Naive thymus-derived CD8-positive, alpha-beta T cell (primary cell): ENCODE measurements around the gene TIAM1. TPM values are rescaled to one million over a fixed set of nuclear protein-coding genes. Genes with fewer than 3 reads are reported as not detected.

Source experiments
- ATAC-seq, 2 donors: fragments of 150-1000 bp; cut with Tn5 transposase in 1 of 2; sonication (Bioruptor Pico), chemical (Tn5 transposase) in 1 of 2; 1 replicate in 1 of 2; 2 replicates in 1 of 2; pipeline ENCODE4 v1.10.0; 2021; ENCODE audit warnings: mild to moderate bottlenecking in 2 of 2, moderate library complexity in 2 of 2
- POLR2A ChIA-PET: fragments of 350-600 bp; sonication (Branson Sonifier 250); formaldehyde crosslinking; loops from one replicate; lab custom pipeline; 2021; ENCODE audit warnings: antibody characterized with exemption; lab: Charles Lee
- DNase-seq, 10 donors: peaks; one replicate each; pipeline versions ENCODE4 v3.0.0 to v3.0.0-alpha.2; 2020 to 2022
- H3K27ac Mint-ChIP-seq, 10 donors: one replicate each; pipeline ENCODE4 v1.8.0; 2020 to 2022; ENCODE audit warnings: mild to moderate bottlenecking in 10 of 10, mixed read lengths in 10 of 10, moderate library complexity in 4 of 10, inconsistent platforms in 1 of 10
- H3K27me3 Mint-ChIP-seq, 5 donors: one replicate each; pipeline ENCODE4 v1.8.0; 2021 to 2022; ENCODE audit warnings: mixed read lengths in 5 of 5
- H3K36me3 Mint-ChIP-seq, 3 donors: one replicate each; pipeline ENCODE4 v1.8.0; 2020 to 2022; ENCODE audit warnings: mixed read lengths in 3 of 3, mild to moderate bottlenecking in 2 of 3, inconsistent platforms in 1 of 3
- H3K4me1 Mint-ChIP-seq, 4 donors: one replicate each; pipeline ENCODE4 v1.8.0; 2021 to 2022; ENCODE audit warnings: mixed read lengths in 4 of 4
- H3K4me3 Mint-ChIP-seq, 10 donors: one replicate each; pipeline ENCODE4 v1.8.0; 2020 to 2022; ENCODE audit warnings: mild to moderate bottlenecking in 10 of 10, mixed read lengths in 10 of 10, moderate library complexity in 6 of 10, inconsistent platforms in 1 of 10
- H3K9me3 Mint-ChIP-seq, 9 donors: one replicate each; pipeline ENCODE4 v1.8.0; 2020 to 2022; ENCODE audit warnings: mixed read lengths in 9 of 9, mild to moderate bottlenecking in 3 of 9, inconsistent platforms in 1 of 9, moderate library complexity in 1 of 9
- polyA plus RNA-seq, 3 donors: library from polyadenylated mRNA; unstranded; fragments of 300-500 nt; fragmentation: Illumina TruSeq; gene quantifications; one replicate each; pipeline ENCODE4 v1.2.3, GENCODE V29; 2021
- total RNA-seq, 8 experiments: library from RNA in 2 of 8; stranded (reverse) in 2 of 8; gene quantifications; one replicate each; pipeline ENCODE4 v1.2.3 and lab custom pipeline; 2021 to 2026

The TIAM1 gene
- total and polyA plus RNA-seq, 5 experiments from 2014 or later, result 2.7 to 9.8 (median 4.0) TPM

GRCh38 chr21:31205412-31205811 lies 138.6 kb downstream of the TIAM1 start:
- no peak for DNase-seq
- Mint-ChIP-seq H3K36me3 (peaks cover 0 to 7% (median 0%) of the 10 kb centered on the region in 3 donors), H3K4me1 (peaks cover 0 to 11% (median 0%) of the 10 kb centered on the region in 4 donors), H3K27me3 (no peaks in the 10 kb centered on the region), H3K4me3 (no peak overlapping the region), H3K9me3 (no peaks in the 10 kb centered on the region), H3K27ac (peak overlapping the region in 1 of 10 donors; percentile 31)
- POLR2A ChIA-PET, result no interaction called here
- ATAC-seq, result no peak

- Mint-ChIP-seq H3K4me1 (peaks cover 0 to 11% (median 0%) of the 10 kb centered on the region in 4 donors), H3K36me3 (peaks cover 0 to 7% (median 0%) of the 10 kb centered on the region in 3 donors), H3K9me3 (no peaks in the 10 kb centered on the region), H3K27me3 (no peaks in the 10 kb centered on the region), H3K27ac (no peak overlapping the region), H3K4me3 (no peak overlapping the region)
- DNase-seq (no peak), ATAC-seq (no peak)
- POLR2A ChIA-PET, result no interaction called here
These were observed 139.3 kb downstream of the TIAM1 start for GRCh38 chr21:31204801-31205200.

DNA sequence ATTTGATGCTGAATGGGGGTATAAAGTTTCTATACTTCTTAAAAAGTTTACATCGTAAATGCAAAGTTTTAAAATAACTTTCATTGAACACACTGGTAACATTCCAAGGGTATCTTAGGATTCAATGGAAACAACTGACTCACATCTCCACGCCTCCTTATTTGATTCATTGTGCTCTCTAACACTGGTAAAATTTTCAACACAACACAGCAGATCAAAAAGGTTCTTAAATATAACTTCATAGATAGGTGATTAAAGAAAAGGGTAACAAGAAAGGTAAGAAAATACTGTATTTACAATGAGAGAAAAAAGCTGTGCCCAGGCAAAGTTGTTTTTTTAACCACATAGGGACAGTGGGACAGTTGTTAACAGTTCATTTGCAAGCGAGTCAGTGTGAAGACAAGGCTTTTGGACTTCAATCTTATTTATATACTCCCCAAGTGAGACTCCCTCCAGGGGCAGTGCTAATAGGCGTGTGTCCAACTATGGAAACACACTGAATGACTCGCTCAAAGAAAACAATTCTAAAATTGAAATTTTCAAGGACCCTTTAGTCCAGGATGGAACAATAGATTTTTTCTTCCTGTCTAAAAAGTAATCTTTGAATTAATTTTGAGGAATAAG lies 140.5 kb downstream of the TIAM1 start:
- Mint-ChIP-seq H3K36me3 (peaks cover 0 to under 1% (median 0%) of the 10 kb centered on the region in 3 donors), H3K4me3 (no peak overlapping the region), H3K9me3 (no peaks in the 10 kb centered on the region), H3K27ac (no peak overlapping the region), H3K4me1 (peaks cover 0 to 19% (median 4%) of the 10 kb centered on the region in 4 donors), H3K27me3 (no peaks in the 10 kb centered on the region)
- no peak for DNase-seq
- no peak for ATAC-seq
- POLR2A ChIA-PET, result no interaction called here

- H3K36me3 Mint-ChIP-seq, result no peaks in the 10 kb centered on the region
- DNase-seq, result no peak
- ATAC-seq, result no peak
- H3K4me3 Mint-ChIP-seq, result no peak overlapping the region
- no peak overlapping the region for H3K27ac Mint-ChIP-seq
- peaks cover 3 to 25% (median 10%) of the 10 kb centered on the region in 4 donors for H3K4me1 Mint-ChIP-seq
- POLR2A ChIA-PET, result no interaction called here
- H3K9me3 Mint-ChIP-seq, result no peaks in the 10 kb centered on the region
- no peaks in the 10 kb centered on the region for H3K27me3 Mint-ChIP-seq
These were observed 142.5 kb downstream of the TIAM1 start for GRCh38 chr21:31201548-31201947.

- Mint-ChIP-seq H3K4me1 (peaks cover 3 to 25% (median 10%) of the 10 kb centered on the region in 4 donors), H3K9me3 (no peaks in the 10 kb centered on the region), H3K27me3 (no peaks in the 10 kb centered on the region)
These were observed 142.9 kb downstream of the TIAM1 start for GRCh38 chr21:31201144-31201543.

GRCh38 chr21:31198575-31198974 lies 145.5 kb downstream of the TIAM1 start:
- H3K36me3 Mint-ChIP-seq, result no peaks in the 10 kb centered on the region
- H3K27ac Mint-ChIP-seq, result no peak overlapping the region
- H3K4me1 Mint-ChIP-seq, result peaks cover 3 to 33% (median 12%) of the 10 kb centered on the region in 4 donors
- no peaks in the 10 kb centered on the region for H3K9me3 Mint-ChIP-seq
- POLR2A ChIA-PET, result interaction anchor here (0.5 to 1.3 kb wide), 2 partner anchors 360 to 390 kb away, joined by 3 to 4 read pairs; no protein-coding TSS in a partner anchor
- DNase-seq (peak in 4 of 10 donors; percentile 21 to 60 (median 57)), ATAC-seq (peak; percentile 32 to 62)
- no peak overlapping the region for H3K4me3 Mint-ChIP-seq
- H3K27me3 Mint-ChIP-seq, result no peaks in the 10 kb centered on the region

More at GRCh38 chr21:31201144-31201543, 142.9 kb downstream of the TIAM1 start:
- POLR2A ChIA-PET, result no interaction called here
- ATAC-seq (no peak), DNase-seq (no peak)
- no peak overlapping the region for H3K27ac Mint-ChIP-seq
- H3K36me3 Mint-ChIP-seq, result no peaks in the 10 kb centered on the region
- H3K4me3 Mint-ChIP-seq, result no peak overlapping the region

DNA sequence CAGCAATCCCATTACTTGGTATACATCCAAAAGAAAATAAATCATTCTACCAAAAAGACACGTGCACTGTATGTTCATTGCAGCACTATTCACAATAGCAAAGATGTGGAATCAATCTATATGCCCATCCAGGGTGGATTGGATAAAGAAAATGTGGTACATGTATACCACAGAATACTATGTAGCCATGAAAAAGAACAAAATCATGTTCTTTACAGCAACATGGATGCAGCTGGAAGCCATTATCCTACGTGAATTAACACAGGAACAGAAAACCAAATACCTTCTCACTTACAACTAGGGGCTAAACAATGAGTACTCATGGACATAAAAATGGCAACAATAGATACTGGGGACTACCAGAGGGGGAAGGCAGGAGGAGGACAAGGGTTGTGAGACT lies 147.3 kb downstream of the TIAM1 start:
- H3K27ac Mint-ChIP-seq, result no peak overlapping the region
- H3K4me3 Mint-ChIP-seq, result no peak overlapping the region
- POLR2A ChIA-PET, result no interaction called here

GRCh38 chr21:31195334-31196015 lies 148.6 kb downstream of the TIAM1 start:
- DNase-seq, result no peak
- H3K9me3 Mint-ChIP-seq, result no peaks in the 10 kb centered on the region
- H3K36me3 Mint-ChIP-seq, result no peaks in the 10 kb centered on the region
- H3K27ac Mint-ChIP-seq, result peak overlapping the region in 3 of 10 donors; percentile 27 to 64 (median 60)
- POLR2A ChIA-PET, result no interaction called here
- no peak for ATAC-seq
- no peaks in the 10 kb centered on the region for H3K27me3 Mint-ChIP-seq
- peak overlapping the region in 2 of 10 donors; percentile 43 to 56 for H3K4me3 Mint-ChIP-seq
- H3K4me1 Mint-ChIP-seq, result peaks cover 3 to 22% (median 12%) of the 10 kb centered on the region in 4 donors

More for the DNA sequence above, 147.3 kb downstream of the TIAM1 start:
- DNase-seq, result no peak
- H3K36me3 Mint-ChIP-seq, result no peaks in the 10 kb centered on the region
- H3K4me1 Mint-ChIP-seq, result peaks cover 3 to 31% (median 12%) of the 10 kb centered on the region in 4 donors
- no peaks in the 10 kb centered on the region for H3K9me3 Mint-ChIP-seq
- no peaks in the 10 kb centered on the region for H3K27me3 Mint-ChIP-seq
- ATAC-seq, result no peak

DNA sequence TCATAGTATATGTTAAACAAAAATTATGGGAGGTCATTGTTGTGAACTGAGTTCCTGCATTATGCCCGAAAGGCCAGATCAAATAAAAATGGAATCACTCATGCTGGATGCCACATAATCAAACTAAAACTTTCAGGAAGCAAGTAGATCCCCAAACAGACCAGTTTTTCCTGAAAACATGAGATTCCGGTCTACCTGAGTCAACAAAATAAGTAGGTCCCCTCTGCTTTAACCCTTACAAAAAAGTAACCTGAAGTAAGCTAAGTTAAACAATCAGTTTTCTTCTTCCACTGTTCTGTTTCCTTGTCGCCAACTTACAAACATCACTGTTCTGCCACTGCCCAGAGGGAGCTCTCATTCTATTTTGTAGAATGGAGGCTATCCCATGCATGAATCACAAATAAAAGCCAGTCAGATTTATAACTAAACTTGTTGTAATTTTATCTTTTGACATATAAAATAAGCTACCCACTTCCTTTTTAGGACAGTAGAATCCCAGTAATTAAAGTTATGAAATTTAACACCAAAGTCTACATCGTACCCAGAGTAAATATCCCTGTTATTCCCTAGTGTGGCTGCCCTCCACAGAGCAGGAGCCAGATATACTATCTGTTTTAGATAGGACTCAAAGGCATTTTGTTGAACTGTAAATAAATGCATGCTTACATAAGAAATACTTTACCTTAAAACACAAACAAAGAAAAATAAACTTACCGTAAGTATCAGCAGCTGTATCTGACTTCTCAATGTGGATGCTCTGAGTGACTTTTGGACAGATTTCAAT lies 149.4 kb downstream of the TIAM1 start:
- Mint-ChIP-seq H3K27me3 (no peaks in the 10 kb centered on the region), H3K27ac (peak overlapping the region in 2 of 10 donors; percentile 3 to 41), H3K36me3 (no peaks in the 10 kb centered on the region), H3K4me3 (peak overlapping the region in 1 of 10 donors; percentile 56), H3K4me1 (peaks cover 4 to 22% (median 12%) of the 10 kb centered on the region in 4 donors), H3K9me3 (no peaks in the 10 kb centered on the region)
- DNase-seq, result no peak
- no peak for ATAC-seq
- POLR2A ChIA-PET, result no interaction called here

- H3K9me3 Mint-ChIP-seq, result no peaks in the 10 kb centered on the region
- POLR2A ChIA-PET, result interaction anchor here (0.5 kb wide), 1 partner anchor 408 kb away, joined by 3 read pairs; no protein-coding TSS in a partner anchor
- no peaks in the 10 kb centered on the region for H3K27me3 Mint-ChIP-seq
- no peak overlapping the region for H3K4me3 Mint-ChIP-seq
- peaks cover 4 to 16% (median 12%) of the 10 kb centered on the region in 4 donors for H3K4me1 Mint-ChIP-seq
- H3K36me3 Mint-ChIP-seq, result no peaks in the 10 kb centered on the region
- ATAC-seq, result no peak
- peak overlapping the region in 1 of 10 donors; percentile 34 for H3K27ac Mint-ChIP-seq
- no peak for DNase-seq
These were observed 150.3 kb downstream of the TIAM1 start for GRCh38 chr21:31193761-31194160.

DNA sequence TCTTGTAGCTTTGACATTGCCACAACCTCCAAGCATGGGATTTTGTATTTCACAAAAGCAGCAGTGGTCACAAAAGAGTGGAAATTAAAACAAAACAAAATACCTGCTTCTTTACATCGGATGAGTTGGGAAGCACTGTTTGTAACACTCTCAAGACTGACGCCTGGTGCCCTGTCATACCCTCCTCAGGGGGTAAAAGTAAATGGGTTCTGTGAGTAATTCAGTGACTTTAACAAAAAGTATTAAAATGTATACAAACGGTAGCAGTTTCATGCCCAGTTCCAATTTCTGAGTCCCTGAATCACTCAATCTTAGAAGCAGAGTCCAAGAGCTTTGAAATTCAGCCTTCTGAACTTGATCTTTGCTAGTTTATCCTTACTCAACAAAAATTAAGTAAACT lies 152.5 kb downstream of the TIAM1 start:
- no peak overlapping the region for H3K4me3 Mint-ChIP-seq
- H3K4me1 Mint-ChIP-seq, result peaks cover 12 to 26% (median 21%) of the 10 kb centered on the region in 4 donors
- H3K27ac Mint-ChIP-seq, result peak overlapping the region in 1 of 10 donors; percentile 14

GRCh38 chr21:31190516-31190915 lies 153.5 kb downstream of the TIAM1 start:
- POLR2A ChIA-PET, result interaction anchor here (1.0 to 1.9 kb wide), 2 partner anchors 8 to 10 kb away, joined by 3 to 5 read pairs; no protein-coding TSS in a partner anchor
- Mint-ChIP-seq H3K4me3 (peak overlapping the region in 2 of 10 donors; percentile 1 to 60), H3K27ac (peak overlapping the region in 4 of 10 donors; percentile 9 to 71 (median 57)), H3K27me3 (no peaks in the 10 kb centered on the region), H3K36me3 (no peaks in the 10 kb centered on the region), H3K9me3 (no peaks in the 10 kb centered on the region), H3K4me1 (peaks cover 17 to 32% (median 27%) of the 10 kb centered on the region in 4 donors)
- ATAC-seq (no peak), DNase-seq (no peak)

More for the DNA sequence above, 152.5 kb downstream of the TIAM1 start:
- H3K9me3 Mint-ChIP-seq, result no peaks in the 10 kb centered on the region
- no peaks in the 10 kb centered on the region for H3K27me3 Mint-ChIP-seq
- DNase-seq (no peak), ATAC-seq (no peak)
- POLR2A ChIA-PET, result interaction anchor here (1.0 to 1.9 kb wide), 2 partner anchors 9 to 10 kb away, joined by 3 to 5 read pairs; no protein-coding TSS in a partner anchor
- no peaks in the 10 kb centered on the region for H3K36me3 Mint-ChIP-seq
